22Rv1 (cell line): ENCODE results near the gene GM2A.

ENCODE experiments used
- CTCF ChIP-seq: fragments of 450-650 bp; IDR thresholded peaks from 2 replicates; pipeline ENCODE4 v1.5.1; 2017; ENCODE audit warnings: mild to moderate bottlenecking
- ZFX ChIP-seq: fragments of 450-650 bp; IDR thresholded peaks from 2 replicates; pipeline ENCODE4 v1.6.1; 2017; ENCODE audit warnings: antibody characterized with exemption, borderline replicate concordance

DNA sequence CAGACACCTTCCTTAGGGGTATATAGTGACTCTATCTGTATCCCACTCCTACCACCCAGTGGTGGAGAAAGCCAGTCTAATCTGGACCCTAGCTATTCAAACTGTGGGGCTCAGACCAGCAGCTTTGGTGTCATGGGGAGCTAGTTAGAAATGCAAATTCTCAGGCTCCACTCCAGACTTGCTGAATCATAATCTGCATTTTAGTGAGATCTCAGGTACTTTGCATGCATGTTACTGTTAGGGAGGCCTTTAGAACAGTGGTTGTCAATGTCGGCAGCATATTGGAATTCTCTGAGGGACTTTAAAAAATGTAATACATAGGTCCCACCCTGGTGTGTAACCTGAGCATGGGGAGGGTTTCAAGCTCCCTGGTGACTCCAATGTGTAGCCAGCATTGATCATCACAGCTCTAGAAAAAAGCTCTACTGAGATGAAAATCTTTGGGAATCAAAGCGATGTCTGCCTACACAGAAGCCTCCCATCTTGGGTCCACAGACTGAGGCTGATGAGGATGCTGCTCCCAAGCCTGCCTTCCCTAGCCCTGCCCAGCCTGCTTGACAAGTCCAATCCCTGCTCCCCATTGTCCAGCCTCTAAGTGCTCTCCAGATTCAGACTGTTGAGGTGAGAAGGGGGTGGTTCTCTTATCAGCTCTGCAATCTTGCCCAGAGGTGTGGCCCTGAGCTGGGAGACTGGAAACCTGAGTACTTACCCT lies 11.9 kb upstream of the GM2A start:
- TF ChIP-seq CTCF (no peak), ZFX (no peak)
